ENCODE results near the gene UBAC1.
"Not testable (repeated sequence)": the region's sequence is repeated elsewhere in the genome, so short reads cannot be mapped to it uniquely, and the experiment has no call there.

UBAC1 gene

DNA sequence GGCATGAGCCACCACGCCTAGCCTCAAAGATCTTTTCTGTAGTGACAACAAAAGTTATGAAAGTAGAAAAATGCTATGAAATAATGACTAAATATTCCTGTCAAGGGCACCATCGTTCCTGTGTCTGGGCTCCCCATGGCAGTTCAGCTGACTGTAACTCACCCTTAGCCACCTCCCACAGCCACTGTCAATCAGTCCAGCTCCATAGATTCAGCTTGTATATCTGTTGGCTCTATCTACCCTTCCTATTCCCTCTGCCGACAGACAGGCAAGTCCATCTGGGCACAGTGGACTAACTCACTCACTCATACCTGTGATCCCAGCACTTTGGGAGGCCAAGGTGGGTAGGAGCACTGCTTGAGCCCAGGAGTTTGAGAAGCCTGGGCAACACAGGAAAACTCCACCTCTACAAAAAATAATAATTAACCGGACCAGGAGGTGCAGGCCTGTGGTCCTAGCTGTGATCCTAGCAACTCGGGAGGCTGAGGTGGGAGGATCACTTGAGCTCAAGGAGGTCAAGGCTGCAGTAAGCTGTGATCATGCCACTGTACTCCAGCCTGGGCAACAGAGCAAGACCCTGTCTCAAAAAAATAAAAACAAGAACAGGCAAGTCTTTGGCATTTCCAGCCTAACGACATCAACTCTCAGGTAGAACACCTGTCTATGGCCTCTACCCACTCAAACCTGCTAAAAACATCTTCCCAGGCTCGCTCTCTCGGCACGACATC, 60.0 kb downstream of the UBAC1 start:
- no peak for DNase-seq (ENCODE audit: low spot score)

DNA sequence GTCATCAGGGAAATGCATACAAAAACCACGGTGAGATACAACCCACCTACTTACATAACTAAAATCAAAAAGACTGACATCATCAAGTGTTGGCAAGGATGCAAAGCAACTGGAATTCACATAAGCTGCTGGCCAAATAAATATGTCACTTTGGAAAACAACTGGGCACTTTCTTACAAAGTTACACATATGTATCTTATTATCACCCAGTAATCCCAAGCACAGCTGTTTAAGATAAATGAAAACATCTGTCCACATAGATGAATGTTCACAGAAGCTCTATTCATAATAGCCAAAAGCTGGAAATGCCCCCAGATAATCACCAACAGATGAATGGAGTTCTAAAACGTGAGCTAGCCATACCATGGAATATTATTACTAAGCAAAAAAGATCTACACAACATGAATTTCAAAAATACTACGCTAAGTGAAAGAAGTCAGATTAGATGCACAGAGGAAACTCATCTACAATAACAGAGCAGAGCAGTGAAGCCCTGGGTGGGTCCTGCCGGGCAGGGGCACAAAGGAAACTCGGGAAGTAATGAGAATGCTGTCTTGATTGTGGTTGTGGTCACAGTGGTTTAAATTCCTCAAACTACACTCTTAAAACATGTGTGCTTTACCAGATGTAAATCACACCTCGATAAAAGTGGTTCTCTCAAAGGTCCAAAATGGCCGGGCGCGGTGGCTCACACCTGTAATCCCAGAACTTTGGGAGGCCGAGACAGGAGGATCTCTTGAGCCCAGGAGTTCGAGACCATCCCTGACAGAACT, 62.4 kb downstream of the UBAC1 start:
- no peak for DNase-seq (ENCODE audit: low spot score)

GRCh38 chr9:135896626-135897025, 64.5 kb downstream of the UBAC1 start:
- DNase-seq (ENCODE audit: low spot score) = no peak

DNA sequence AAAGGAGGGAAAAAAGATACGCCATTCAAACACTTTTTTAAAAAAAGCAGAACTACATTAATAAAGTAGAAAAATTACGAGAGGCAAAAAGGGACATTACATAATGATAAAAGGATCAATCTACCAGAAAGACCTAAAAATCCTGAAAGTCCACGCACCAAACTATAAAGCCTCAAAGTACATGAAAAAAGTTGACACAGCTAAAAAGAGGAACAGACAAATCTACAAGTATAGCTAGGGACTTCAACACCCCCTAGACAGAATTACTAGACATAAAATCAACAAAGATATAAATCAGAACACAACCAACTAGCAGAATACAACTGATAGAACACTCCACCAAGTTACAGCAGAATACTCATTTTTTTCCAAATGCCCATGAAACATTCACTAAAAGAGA, 65.0 kb downstream of the UBAC1 start:
- no peak for DNase-seq (ENCODE audit: low spot score)

GRCh38 chr9:135895202-135895848, 65.8 kb downstream of the UBAC1 start:
- no peak for DNase-seq (ENCODE audit: low spot score)

- DNase-seq (ENCODE audit: low spot score) = no peak
Observed at GRCh38 chr9:135893104-135893503, 68.1 kb downstream of the UBAC1 start.

DNA sequence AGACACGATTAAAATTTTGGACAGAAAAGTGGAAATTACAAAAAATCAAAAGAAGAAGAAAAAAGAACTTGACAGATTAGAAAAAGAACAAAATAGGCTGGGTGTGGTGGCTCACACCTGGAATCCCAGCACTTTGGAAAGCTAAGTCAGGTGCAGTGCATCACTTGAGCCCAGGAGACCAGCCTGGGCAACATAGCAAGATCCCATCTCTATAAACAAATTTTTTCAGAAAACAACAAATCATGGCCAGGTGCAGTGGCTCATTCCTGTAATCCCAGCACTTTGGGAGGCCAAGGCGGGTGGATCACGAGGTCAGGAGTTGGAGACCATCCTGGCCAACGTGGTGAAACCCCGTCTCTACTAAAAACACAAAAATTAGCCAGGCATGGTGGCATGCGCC, 68.8 kb downstream of the UBAC1 start:
- DNase-seq (ENCODE audit: low spot score) = not testable (repeated sequence)

DNA sequence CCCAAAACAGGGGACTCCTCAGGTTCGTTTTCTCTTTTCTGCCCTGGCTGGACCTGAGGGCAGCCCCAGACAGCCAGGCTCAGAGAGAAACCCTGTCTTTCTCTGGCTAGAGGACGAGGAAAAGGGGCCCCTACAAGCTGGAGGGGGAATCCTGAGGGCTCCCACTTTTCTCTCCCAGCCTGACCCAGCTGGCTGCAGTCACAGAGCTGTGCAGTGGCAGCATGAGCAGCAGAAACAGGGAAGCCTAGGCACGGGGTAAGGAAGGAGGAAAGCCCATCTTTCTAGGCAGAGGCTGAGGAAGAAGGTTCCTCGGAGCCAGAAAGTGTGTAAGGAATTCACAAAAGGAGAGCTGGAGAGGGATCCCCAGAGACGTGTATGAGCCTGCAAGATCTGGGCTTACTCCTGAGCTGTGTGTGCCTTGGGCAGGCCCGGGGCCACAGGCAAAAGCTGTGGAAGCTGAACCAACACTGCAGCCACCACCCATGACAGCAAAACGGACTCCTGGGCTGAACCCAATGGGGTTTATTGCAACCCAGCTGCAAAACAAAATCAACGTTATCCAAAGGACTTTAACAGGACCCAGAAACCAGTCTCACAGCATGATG, 70.0 kb downstream of the UBAC1 start:
- no peak for DNase-seq (ENCODE audit: low spot score)

GRCh38 chr9:135890190-135891026, 70.8 kb downstream of the UBAC1 start:
- DNase-seq (ENCODE audit: low spot score) = no peak

GRCh38 chr9:135889564-135890189, 71.5 kb downstream of the UBAC1 start:
- no peak for DNase-seq (ENCODE audit: low spot score)

DNA sequence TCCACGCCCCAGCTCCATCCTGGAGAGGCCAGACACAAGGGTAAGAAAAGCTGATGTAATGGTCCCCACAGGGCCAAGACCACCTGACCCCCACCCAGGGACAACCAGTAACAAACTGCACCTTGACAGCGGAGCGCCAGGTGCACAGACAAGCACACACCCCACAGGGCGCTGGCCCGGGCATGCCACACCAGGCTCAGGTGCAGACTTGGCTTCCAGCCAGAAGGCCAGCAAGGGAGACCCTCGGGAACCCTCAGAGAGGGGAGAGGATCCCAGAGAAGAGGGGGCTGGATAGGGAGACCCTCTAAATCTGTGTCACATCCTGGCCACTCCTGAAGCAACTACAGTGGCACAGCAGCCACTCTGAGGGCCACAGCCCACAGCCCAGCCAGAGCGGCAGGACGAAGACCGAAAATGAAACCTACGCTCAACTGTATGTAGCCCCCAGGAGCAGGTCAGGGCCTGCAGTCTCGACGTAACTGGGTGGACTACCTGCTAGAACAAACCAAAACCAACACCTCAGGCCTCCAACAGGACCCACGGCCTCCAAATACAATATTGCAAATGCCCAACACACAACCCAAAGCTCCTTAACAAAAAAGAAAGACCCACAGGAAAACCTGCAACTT, 72.3 kb downstream of the UBAC1 start:
- DNase-seq (ENCODE audit: low spot score) = no peak

DNA sequence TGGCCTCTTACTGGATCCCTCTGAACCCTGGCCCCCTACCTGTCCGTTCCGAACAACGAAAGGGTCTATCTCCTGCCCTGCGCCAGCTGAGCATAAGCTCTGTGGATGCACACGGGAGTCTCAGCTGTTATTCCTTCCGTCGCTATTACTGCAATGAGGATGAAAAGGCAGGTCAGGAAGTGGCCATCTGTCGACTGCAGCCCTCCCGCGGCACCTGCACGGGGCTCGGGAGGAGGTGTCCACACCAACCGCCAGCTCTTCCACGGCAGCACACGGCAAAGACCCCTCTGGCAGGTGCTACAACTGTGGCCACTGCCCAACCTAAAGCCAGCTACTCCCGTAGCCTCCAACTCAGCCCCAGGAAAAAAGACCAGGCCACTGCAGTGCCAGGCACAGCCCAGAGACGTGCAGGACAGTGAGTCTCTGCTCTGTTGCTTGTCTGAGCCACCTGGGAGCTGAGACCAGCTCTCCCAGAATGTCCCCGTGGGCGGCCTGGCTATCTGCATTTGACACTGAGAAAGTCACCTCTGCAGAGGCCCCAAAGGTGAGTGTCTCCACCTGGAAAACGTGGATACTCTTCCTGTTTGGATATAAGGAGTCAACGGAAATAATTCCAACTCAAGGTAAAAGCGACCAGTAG, 72.9 kb downstream of the UBAC1 start:
- DNase-seq (ENCODE audit: low spot score) = no peak

- peak; percentile 43 for DNase-seq (ENCODE audit: low spot score)
Observed at GRCh38 chr9:135887585-135888050, 73.6 kb downstream of the UBAC1 start.

DNA sequence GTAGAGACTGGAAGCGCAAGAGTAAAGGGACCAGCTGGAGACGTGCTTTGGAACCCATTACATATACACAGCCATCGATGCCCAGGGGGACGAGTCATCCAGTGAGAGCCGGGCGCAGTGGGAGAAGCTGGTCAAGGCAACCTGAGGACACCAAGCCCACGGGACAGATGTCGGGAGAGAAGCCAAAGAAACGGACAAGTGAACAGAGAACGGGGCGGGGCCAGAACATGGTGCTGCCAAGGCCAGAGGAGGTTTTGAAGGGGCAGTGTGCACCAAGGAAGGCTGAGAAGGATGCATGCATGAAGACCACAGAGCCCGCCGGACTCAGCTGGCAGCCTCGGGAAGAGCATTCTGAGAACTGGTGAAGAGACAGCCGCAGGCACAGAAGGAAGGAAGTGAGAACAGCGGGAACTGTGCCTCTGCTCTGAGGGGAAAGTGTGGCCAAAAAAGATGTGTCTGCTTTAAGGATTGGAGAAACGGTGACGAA, 74.1 kb downstream of the UBAC1 start:
- DNase-seq (ENCODE audit: low spot score) = no peak

- no peak for DNase-seq (ENCODE audit: low spot score)
Observed at GRCh38 chr9:135886147-135886981, 74.8 kb downstream of the UBAC1 start.

DNA sequence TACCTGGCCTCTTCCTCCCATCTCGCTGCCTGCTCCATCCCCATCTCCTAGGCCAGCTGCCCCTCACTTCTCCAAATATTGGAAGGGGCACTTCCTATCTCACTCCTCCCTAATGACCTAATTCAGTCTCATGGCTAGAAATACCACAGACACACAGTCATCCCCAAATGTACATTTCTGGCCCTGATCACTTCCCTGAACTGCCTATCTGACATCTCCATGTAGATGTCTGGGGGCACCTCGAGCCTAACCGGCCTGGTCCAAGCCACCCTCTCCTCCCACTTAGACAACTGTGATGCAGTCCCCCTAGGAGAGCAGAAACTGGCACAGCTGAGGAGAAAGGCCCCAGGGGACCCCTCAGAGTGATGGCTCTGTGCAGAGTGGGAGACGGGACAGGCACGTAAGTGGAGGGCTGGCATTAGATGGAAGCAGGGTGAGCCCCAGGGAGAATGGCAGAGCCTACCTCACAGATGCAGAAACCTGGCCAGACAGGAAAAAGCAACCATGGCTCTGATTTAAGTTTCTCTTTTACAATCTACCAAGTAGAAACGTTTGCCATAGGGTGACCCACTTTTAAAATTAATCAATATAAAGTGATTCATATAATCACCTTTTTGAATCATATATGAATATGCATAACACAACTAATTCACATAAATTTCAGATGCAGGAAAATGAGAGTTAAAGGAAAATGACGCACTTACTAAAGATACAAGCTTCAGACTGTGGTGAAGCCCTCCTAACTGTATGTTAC, 75.9 kb downstream of the UBAC1 start:
- DNase-seq (ENCODE audit: low spot score) = no peak

GRCh38 chr9:135884328-135885035, 76.7 kb downstream of the UBAC1 start:
- no peak for DNase-seq (ENCODE audit: low spot score)
